Kidney epithelial cell (primary cell): ENCODE data around the gene SH3GLB2. TPM values are rescaled to one million over a fixed set of nuclear protein-coding genes. Genes with fewer than 3 reads are reported as not detected.
A peak's percentile ranks its signal among the peaks of the same experiment; 100 is the strongest.

Experiments
- DNase-seq: peaks from one replicate; pipeline ENCODE4 v3.0.0-alpha.2; 2010; ENCODE audit warnings: low read depth
- H3K27me3 ChIP-seq: 2 replicates; pipeline ENCODE4 v1.6.0; 2011; ENCODE audit warnings: low read length; ENCODE audit not compliant: control insufficient read depth, insufficient read depth
- H3K36me3 ChIP-seq: 2 replicates; pipeline ENCODE4 v1.5.1; 2011; ENCODE audit warnings: low read length; ENCODE audit not compliant: control insufficient read depth, insufficient read depth
- H3K4me3 ChIP-seq: 2 replicates; pipeline ENCODE4 v1.5.1; 2011; ENCODE audit warnings: low read depth, mild to moderate bottlenecking, control low read depth, low read length
- total RNA-seq: library from RNA; depleted of rRNA; stranded (reverse); fragments of >200 nt; gene quantifications from 2 replicates; pipeline ENCODE4 v1.2.3, GENCODE V29; 2015
- TF ChIP-seq, protein P1 (sequence below): IDR thresholded peaks from 2 replicates; pipeline ENCODE4 v1.5.1; 2011; ENCODE audit warnings: mild to moderate bottlenecking, moderate library complexity, low read length, control low read depth, inconsistent platforms; ENCODE audit not compliant: insufficient read depth, poor library complexity, severe bottlenecking

SH3GLB2 gene
- total RNA-seq, 1 donor from 2014 or later: 101 TPM

DNA sequence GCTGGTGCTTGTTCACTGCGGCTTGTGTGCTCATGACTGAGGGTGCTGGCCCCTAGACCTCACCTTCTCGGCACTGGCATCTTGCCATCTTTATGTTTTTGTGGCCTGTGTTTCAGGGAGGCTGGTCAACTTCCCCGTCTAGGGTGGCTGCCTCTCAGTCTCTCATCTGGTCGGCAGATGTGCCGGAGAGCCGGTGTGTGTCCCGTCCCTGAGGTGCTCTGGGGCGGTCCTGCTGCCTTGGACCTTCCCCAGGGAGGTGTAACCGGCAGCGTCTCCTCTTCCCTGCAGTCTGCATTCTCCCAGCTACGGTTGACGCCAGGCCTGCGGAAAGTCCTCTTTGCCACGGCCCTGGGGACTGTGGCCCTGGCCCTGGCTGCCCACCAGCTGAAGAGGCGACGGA is 13.9 kb upstream of the SH3GLB2 start:
- no peak for DNase-seq
- TF ChIP-seq, protein P1, sequence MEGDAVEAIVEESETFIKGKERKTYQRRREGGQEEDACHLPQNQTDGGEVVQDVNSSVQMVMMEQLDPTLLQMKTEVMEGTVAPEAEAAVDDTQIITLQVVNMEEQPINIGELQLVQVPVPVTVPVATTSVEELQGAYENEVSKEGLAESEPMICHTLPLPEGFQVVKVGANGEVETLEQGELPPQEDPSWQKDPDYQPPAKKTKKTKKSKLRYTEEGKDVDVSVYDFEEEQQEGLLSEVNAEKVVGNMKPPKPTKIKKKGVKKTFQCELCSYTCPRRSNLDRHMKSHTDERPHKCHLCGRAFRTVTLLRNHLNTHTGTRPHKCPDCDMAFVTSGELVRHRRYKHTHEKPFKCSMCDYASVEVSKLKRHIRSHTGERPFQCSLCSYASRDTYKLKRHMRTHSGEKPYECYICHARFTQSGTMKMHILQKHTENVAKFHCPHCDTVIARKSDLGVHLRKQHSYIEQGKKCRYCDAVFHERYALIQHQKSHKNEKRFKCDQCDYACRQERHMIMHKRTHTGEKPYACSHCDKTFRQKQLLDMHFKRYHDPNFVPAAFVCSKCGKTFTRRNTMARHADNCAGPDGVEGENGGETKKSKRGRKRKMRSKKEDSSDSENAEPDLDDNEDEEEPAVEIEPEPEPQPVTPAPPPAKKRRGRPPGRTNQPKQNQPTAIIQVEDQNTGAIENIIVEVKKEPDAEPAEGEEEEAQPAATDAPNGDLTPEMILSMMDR: no peak
- Histone ChIP-seq H3K4me3 (no peak overlapping the region), H3K27me3 (no peaks in the 10 kb centered on the region), H3K36me3 (no peaks in the 10 kb centered on the region)

DNA sequence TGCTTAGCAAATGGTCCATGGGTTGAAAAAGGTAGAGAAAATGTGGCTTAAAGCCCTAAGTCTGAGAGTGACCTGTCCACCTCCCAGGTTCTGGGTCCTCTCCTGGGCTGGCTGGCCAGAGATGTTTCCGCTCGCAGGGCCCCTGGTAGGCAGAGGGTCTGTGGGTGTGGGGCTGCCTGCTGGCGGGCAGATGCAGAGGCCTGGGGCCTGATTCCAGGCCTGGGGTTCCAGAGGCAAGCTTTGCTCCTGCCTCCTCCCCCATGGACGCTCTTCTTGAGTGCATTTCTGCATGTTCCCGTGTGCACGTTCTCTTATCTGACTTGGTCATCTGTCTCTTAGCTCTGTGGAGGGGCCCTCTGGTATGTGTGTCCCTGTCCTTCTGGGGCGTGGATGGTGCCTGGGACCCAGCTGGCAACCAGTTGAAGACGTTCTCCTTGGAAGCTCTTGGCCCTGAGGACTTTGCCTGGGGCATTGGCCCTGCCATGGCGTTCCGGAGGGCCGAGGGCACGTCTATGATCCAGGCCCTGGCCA is 12.0 kb upstream of the SH3GLB2 start:
- no peaks in the 10 kb centered on the region for H3K36me3 ChIP-seq
- TF ChIP-seq, protein P1: no peak
- no peak for DNase-seq
- H3K4me3 ChIP-seq: no peak overlapping the region
- H3K27me3 ChIP-seq: no peaks in the 10 kb centered on the region

DNA sequence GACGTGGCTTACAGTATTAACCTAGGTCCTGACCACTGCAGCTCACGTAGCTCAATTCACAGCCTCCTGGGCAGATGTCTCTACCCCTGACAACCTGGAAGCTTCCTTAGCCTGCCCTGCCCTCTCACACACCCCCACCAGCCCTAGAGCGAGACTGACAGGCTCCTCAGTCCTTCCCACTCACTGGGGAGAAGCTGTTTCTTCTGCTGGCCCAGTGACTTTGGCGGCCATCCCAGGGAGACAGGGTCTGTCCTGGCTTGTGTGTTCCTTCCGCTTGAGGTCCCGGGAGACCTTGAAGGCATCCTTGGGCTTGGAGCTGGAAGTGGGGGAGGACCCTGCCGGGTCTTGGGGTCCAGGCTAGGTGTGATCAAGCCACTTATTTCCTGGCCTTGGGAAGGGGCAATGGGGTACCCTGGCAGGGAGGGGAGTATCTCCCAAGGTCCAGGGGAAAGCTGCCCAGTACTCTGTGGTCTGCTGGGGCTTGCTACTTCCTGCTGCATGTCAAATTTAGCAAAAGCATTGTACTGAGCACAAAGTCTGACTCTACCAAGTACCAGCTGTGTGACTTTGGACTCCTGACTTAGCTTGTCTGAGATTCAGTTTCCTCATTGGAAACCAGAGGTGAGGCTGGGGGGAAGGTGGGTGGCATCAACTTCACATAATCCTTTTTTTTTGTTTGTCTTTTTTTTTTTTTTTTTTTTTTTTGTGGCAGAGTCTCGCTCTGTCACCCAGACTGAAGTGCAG is 10.2 kb upstream of the SH3GLB2 start:
- no peak for DNase-seq
- H3K36me3 ChIP-seq: no peaks in the 10 kb centered on the region
- no peaks in the 10 kb centered on the region for H3K27me3 ChIP-seq
- H3K4me3 ChIP-seq: no peak overlapping the region
- TF ChIP-seq, protein P1: no peak

DNA sequence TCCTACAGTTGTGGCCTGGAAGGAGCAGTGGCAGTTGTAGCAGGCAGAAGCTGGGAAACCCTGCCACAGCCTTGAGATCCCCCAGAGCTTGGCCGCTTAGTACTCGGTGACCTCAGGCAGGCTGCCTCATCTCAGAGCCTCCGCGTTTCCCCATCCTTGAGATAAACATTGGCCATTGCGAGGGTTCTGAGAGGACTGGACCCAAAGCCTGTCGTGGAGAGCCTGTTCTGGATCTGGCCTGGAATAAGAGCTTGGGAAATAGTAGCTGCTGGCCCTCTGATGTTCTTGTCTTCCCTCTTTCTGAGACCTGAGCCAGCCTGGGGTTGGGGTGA is 9.6 kb upstream of the SH3GLB2 start:
- TF ChIP-seq, protein P1: no peak
- Histone ChIP-seq H3K4me3 (no peak overlapping the region), H3K27me3 (no peaks in the 10 kb centered on the region), H3K36me3 (no peaks in the 10 kb centered on the region)
- no peak for DNase-seq

DNA sequence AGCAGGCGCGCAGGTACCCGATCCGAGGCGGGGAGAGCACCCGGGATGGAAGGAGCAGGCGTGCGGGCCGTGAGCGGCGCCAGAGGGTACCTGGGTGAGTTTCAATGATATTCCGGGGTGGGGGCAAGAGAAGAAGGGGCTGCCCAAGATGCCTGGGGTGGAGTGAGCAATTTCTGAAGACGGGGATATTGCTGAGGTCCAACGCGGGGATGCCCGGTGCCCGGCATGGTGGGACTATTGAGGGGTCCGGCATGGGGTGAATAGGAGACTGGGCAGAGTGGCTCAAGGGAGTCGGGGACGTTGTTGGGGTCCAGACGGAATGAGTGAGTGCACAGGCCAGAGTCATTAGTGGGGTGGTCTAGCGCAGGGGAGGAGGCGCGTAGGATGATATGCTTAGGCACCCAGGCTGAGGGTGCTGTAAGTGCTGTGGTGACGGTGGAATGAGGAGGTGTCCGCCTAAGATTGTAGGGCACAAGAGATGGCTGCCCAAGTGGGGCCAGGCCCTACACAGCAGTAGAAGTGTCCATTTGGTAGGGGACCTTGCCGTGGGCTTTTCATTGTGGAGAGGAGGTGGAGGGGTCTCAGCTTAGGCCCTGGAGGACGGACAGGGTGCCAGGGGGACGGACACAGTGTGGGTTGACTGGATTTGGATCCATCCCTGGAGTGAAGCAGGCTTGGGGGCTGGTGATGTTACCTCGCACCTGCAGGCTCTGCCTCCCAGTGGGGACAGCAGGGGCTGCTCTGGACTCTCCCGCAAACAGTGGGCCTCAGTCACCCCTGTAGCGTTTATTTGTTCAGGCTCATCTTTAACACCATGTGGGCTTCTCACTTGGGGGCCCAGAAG is 9.0 kb upstream of the SH3GLB2 start:
- H3K36me3 ChIP-seq: no peaks in the 10 kb centered on the region
- H3K4me3 ChIP-seq: peak overlapping the region; percentile 99
- no peak for DNase-seq
- TF ChIP-seq, protein P1: no peak
- no peaks in the 10 kb centered on the region for H3K27me3 ChIP-seq
